ENCODE measurements around the gene PLA2G5.

DNA sequence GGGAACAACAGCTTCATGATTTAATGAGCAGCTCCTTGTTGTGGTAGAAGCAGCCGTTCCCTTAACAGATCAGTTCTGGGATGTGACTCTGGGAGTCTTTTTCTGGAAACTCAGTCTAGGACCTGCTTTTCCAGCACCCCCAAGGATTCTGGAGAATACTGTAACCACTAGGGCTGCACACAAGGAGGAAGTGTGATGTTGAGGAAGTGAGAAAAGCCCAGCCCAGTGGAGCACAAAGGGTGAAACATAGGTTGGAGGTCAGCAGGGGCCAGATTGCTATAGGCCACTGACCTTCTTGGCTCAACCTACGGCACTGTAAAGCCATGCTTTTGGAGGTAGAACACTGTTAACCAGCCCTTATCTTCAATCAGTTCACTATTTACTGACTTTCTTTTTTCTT lies 10.1 kb upstream of the PLA2G5 start:
- TF ChIP-seq, protein P1, sequence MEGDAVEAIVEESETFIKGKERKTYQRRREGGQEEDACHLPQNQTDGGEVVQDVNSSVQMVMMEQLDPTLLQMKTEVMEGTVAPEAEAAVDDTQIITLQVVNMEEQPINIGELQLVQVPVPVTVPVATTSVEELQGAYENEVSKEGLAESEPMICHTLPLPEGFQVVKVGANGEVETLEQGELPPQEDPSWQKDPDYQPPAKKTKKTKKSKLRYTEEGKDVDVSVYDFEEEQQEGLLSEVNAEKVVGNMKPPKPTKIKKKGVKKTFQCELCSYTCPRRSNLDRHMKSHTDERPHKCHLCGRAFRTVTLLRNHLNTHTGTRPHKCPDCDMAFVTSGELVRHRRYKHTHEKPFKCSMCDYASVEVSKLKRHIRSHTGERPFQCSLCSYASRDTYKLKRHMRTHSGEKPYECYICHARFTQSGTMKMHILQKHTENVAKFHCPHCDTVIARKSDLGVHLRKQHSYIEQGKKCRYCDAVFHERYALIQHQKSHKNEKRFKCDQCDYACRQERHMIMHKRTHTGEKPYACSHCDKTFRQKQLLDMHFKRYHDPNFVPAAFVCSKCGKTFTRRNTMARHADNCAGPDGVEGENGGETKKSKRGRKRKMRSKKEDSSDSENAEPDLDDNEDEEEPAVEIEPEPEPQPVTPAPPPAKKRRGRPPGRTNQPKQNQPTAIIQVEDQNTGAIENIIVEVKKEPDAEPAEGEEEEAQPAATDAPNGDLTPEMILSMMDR (IDR thresholded peaks at IDR 0.05), result no peak
- no peak for TF ChIP-seq POLR2A (IDR thresholded peaks at IDR 0.05)

Data from thyroid gland (tissue), 4 donors.